ENCODE results near the gene UPF2. TPM values are rescaled to one million over a fixed set of nuclear protein-coding genes. Genes with fewer than 3 reads are reported as not detected.

UPF2 gene
- total and polyA plus RNA-seq, 2 of the 4 experiments (the other 2 are of a cell fraction): 9.2 to 14.3 TPM

DNA sequence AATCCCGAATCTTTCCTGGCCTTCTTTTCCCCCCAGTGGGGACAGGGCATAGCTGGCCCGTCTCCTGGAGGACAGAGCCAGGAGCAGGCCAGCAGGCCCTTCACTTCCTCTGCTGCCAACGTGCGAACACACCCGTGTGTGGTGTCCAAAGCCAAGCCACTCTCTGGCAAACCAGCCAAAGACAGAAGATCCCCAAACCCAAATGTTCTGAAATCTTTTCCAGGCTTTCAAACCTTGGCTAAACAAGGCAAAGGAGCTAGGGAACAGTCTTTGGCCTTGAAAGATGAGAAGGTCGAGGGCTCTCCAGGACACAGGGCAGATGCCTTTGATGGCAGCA, 156.5 kb downstream of the UPF2 start:
- DNase-seq (no peak), ATAC-seq (ENCODE audit: low read depth) (no peak)
- H3K79me1 ChIP-seq (ENCODE audit: low read depth in 1 of 2, low read length in 2 of 2): no peaks in the 10 kb centered on the region
- CTCF ChIA-PET: interaction anchor here (0.8 kb wide), 1 partner anchor 66 kb away, joined by 3 read pairs; no protein-coding TSS in a partner anchor
- no peak overlapping the region for H2BK120ac ChIP-seq (ENCODE audit: low read depth, low read length)
- no peak overlapping the region for H2AK9ac ChIP-seq (replicated peaks; ENCODE audit: low read depth, low read length, poor library complexity)
- H3K23ac ChIP-seq (ENCODE audit: low read depth, low read length): no peak overlapping the region
- no peak overlapping the region for H3K4me2 ChIP-seq (ENCODE audit: low read depth, low read length)
- TF ChIP-seq MAFK (IDR thresholded peaks at IDR 0.05; ENCODE audit: low read depth, low read length) (no peak), FOS (IDR thresholded peaks at IDR 0.05; ENCODE audit: low read depth, low read length) (no peak), NFE2L2 (IDR thresholded peaks at IDR 0.05; ENCODE audit: low read depth, low read length) (no peak), MAZ (IDR thresholded peaks at IDR 0.05; ENCODE audit: borderline replicate concordance, low read depth, low read length) (no peak), MXI1 (IDR thresholded peaks at IDR 0.05; ENCODE audit: borderline replicate concordance, low read depth, low read length) (no peak), RAD21 (IDR thresholded peaks at IDR 0.05; ENCODE audit: low read length) (no peak), CHD1 (IDR thresholded peaks at IDR 0.05; ENCODE audit: low read depth, low read length) (no peak)
- TF ChIP-seq, protein P1, sequence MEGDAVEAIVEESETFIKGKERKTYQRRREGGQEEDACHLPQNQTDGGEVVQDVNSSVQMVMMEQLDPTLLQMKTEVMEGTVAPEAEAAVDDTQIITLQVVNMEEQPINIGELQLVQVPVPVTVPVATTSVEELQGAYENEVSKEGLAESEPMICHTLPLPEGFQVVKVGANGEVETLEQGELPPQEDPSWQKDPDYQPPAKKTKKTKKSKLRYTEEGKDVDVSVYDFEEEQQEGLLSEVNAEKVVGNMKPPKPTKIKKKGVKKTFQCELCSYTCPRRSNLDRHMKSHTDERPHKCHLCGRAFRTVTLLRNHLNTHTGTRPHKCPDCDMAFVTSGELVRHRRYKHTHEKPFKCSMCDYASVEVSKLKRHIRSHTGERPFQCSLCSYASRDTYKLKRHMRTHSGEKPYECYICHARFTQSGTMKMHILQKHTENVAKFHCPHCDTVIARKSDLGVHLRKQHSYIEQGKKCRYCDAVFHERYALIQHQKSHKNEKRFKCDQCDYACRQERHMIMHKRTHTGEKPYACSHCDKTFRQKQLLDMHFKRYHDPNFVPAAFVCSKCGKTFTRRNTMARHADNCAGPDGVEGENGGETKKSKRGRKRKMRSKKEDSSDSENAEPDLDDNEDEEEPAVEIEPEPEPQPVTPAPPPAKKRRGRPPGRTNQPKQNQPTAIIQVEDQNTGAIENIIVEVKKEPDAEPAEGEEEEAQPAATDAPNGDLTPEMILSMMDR (conservative IDR thresholded peaks at IDR 0.05; ENCODE audit: low read depth, low read length): no peak
- no peak overlapping the region for H2BK5ac ChIP-seq (ENCODE audit: low read depth, low read length, poor library complexity, severe bottlenecking)
- H3K14ac ChIP-seq (replicated peaks; ENCODE audit: low read depth, low read length): no peak overlapping the region
- H3K9ac ChIP-seq (ENCODE audit: low read depth, low read length): no peak overlapping the region
- no peaks in the 10 kb centered on the region for H3K9me3 ChIP-seq (ENCODE audit: control insufficient read depth, insufficient read depth, low read length)
- peaks cover 4% of the 10 kb centered on the region; the same call in 1 of the 2 replicates for H3K4me1 ChIP-seq (ENCODE audit: control insufficient read depth, insufficient read depth, low read length)
- H3K36me3 ChIP-seq (ENCODE audit: control insufficient read depth, insufficient read depth, low read length): no peaks in the 10 kb centered on the region
- no CpG with 5 or more reads among the region's 6 CpGs for WGBS, 2 experiments (ENCODE audit: extremely low coverage in 2 of 2, insufficient read length in 1 of 2)
- no peak overlapping the region for H4K91ac ChIP-seq (ENCODE audit: insufficient read depth, low read depth, low read length)
- no peak overlapping the region for H3K4ac ChIP-seq (ENCODE audit: low read depth, low read length)
- H4K8ac ChIP-seq (ENCODE audit: low read depth in 2 of 2, low read length in 2 of 2): no peak overlapping the region
- peaks cover 8% of the 10 kb centered on the region for H3K9me1 ChIP-seq (ENCODE audit: insufficient read depth, low read length)
- dilution Hi-C loops (cut with HindIII; ENCODE audit: low sequenced_read_pairs, unreplicated experiment): no loop called here
- POLR2A ChIA-PET (ENCODE audit: unreplicated experiment): no interaction called here
- intact Hi-C loops (cut with micrococcal nuclease): no loop called here
- H3K56ac ChIP-seq (ENCODE audit: extremely low read depth, insufficient read depth, low read length): no peak overlapping the region
- no peak overlapping the region for H2BK20ac ChIP-seq (ENCODE audit: low read depth, low read length)
- H3K27me3 ChIP-seq (ENCODE audit: control insufficient read depth, insufficient read depth, low read length): no peaks in the 10 kb centered on the region
- H4K20me1 ChIP-seq (ENCODE audit: insufficient read depth, low read length): no peaks in the 10 kb centered on the region
- H2AFZ ChIP-seq (replicated peaks; ENCODE audit: low read length, poor library complexity): no peak overlapping the region
- H2BK15ac ChIP-seq (ENCODE audit: low read depth, low read length): no peak overlapping the region
- BruUV-seq (replicated peaks): no TSS peak
- no peak overlapping the region for H4K5ac ChIP-seq (ENCODE audit: low read depth, low read length)
- H3K4me3 ChIP-seq (ENCODE audit: insufficient read depth, low read depth, low read length): no peak overlapping the region
- no peak overlapping the region for H3K27ac ChIP-seq (ENCODE audit: insufficient read depth, low read length)
- in situ Hi-C loops (cut with MboI; ENCODE audit: low sequenced_read_pairs): no loop called here
- no peak overlapping the region for H3K18ac ChIP-seq (ENCODE audit: low read depth, low read length)
- H2AK5ac ChIP-seq (ENCODE audit: low read depth, low read length): no peak overlapping the region
